ENCODE data around the gene IRF4.

GRCh38 chr6:365835-366234 is 25.7 kb upstream of the IRF4 start:
- TF ChIP-seq CTCF (conservative IDR thresholded peaks at IDR 0.05; ENCODE audit: low read depth in 2 of 2) = no peak
- TF ChIP-seq EZH2 (IDR thresholded peaks at IDR 0.05; ENCODE audit: low read depth, unreplicated experiment) = no peak
- TF ChIP-seq POLR2AphosphoS5 (IDR thresholded peaks at IDR 0.05; ENCODE audit: low read depth) = no peak
- no peak for TF ChIP-seq ZNF114 (CRISPR knock-in tag; IDR thresholded peaks at IDR 0.05)

Measured in GM23338 (cell line).